H9 (cell line): ENCODE measurements around the gene WDPCP. TPM values are rescaled to one million over a fixed set of nuclear protein-coding genes. Genes with fewer than 3 reads are reported as not detected.

ENCODE experiments used
- DNase-seq: peaks from one replicate; pipeline ENCODE4 v3.0.0-alpha.2; 2017
- H2AFZ ChIP-seq: one replicate; pipeline ENCODE4 v1.6.1; 2013; ENCODE audit warnings: mild to moderate bottlenecking, low read length, control low read depth, moderate library complexity
- H2AK5ac ChIP-seq: 2 replicates; pipeline ENCODE4 v1.6.1; 2013; ENCODE audit warnings: low read length, control low read depth, mixed read lengths; ENCODE audit not compliant: insufficient read length
- H2BK120ac ChIP-seq: one replicate; pipeline ENCODE4 v1.6.1; 2013; ENCODE audit warnings: low read depth, mild to moderate bottlenecking, low read length, control low read depth, inconsistent platforms; ENCODE audit not compliant: poor library complexity, severe bottlenecking
- H2BK12ac ChIP-seq: 2 replicates; pipeline ENCODE4 v1.6.1; 2013; ENCODE audit warnings: low read length, control low read depth, mixed read lengths, low read depth; ENCODE audit not compliant: insufficient read length
- H2BK15ac ChIP-seq: 2 replicates; pipeline ENCODE4 v1.6.1; 2013; ENCODE audit warnings: low read depth, low read length, control low read depth
- H2BK20ac ChIP-seq: one replicate; pipeline ENCODE4 v1.6.1; 2013; ENCODE audit warnings: low read depth, mild to moderate bottlenecking, low read length, control low read depth, inconsistent platforms; ENCODE audit not compliant: poor library complexity, severe bottlenecking
- H2BK5ac ChIP-seq: 2 replicates; pipeline ENCODE4 v1.6.1; 2013; ENCODE audit warnings: low read length, control low read depth, mixed read lengths; ENCODE audit not compliant: insufficient read length
- H3K14ac ChIP-seq: 2 replicates; pipeline ENCODE4 v1.6.1; 2013; ENCODE audit warnings: low read length, control low read depth; ENCODE audit not compliant: insufficient read depth
- H3K18ac ChIP-seq: 2 replicates; pipeline ENCODE4 v1.6.1; 2013; ENCODE audit warnings: low read depth, mild to moderate bottlenecking, mixed read lengths, low read length, control low read depth; ENCODE audit not compliant: insufficient read length
- H3K23ac ChIP-seq: 2 replicates; pipeline ENCODE4 v1.6.1; 2013; ENCODE audit warnings: low read length, control low read depth, mixed read lengths, low read depth; ENCODE audit not compliant: insufficient read length
- H3K23me2 ChIP-seq: 2 replicates; pipeline ENCODE4 v1.6.1; 2013; ENCODE audit warnings: low read depth, mild to moderate bottlenecking, mixed read lengths, low read length, control low read depth; ENCODE audit not compliant: insufficient read length, poor library complexity, severe bottlenecking
- H3K27ac ChIP-seq: 2 replicates; pipeline ENCODE4 v1.5.1; 2013; ENCODE audit warnings: low read length, control low read depth, mixed read lengths, low read depth; ENCODE audit not compliant: insufficient read length
- H3K27me3 ChIP-seq: 2 replicates; pipeline ENCODE4 v1.6.1; 2013; ENCODE audit warnings: low read length, control low read depth, inconsistent platforms; ENCODE audit not compliant: insufficient read depth
- H3K4ac ChIP-seq: 2 replicates; pipeline ENCODE4 v1.6.1; 2013; ENCODE audit warnings: low read depth, mild to moderate bottlenecking, control low read depth, inconsistent platforms, low read length, moderate library complexity
- H3K4me1 ChIP-seq: 2 replicates; pipeline ENCODE4 v1.6.1; 2013; ENCODE audit warnings: low read length, control low read depth, inconsistent platforms; ENCODE audit not compliant: insufficient read depth
- H3K4me2 ChIP-seq: 2 replicates; pipeline ENCODE4 v1.6.1; 2013; ENCODE audit warnings: low read length, control low read depth, mixed read lengths; ENCODE audit not compliant: insufficient read length, insufficient read depth
- H3K56ac ChIP-seq: 2 replicates; pipeline ENCODE4 v1.6.1; 2013; ENCODE audit warnings: low read depth, mild to moderate bottlenecking, mixed read lengths, low read length, control low read depth; ENCODE audit not compliant: insufficient read length
- H3K79me1 ChIP-seq: 2 replicates; pipeline ENCODE4 v1.6.1; 2013; ENCODE audit warnings: low read depth, mild to moderate bottlenecking, moderate library complexity, low read length, control low read depth, inconsistent platforms; ENCODE audit not compliant: insufficient read depth, poor library complexity, severe bottlenecking
- H3K79me2 ChIP-seq: 2 replicates; pipeline ENCODE4 v1.6.1; 2013; ENCODE audit warnings: low read length, control low read depth, inconsistent platforms; ENCODE audit not compliant: insufficient read depth
- H3K9ac ChIP-seq: 2 replicates; pipeline ENCODE4 v1.6.1; 2013; ENCODE audit warnings: low read length, control low read depth, mixed read lengths; ENCODE audit not compliant: insufficient read length; ENCODE audit errors: extremely low read depth
- H3K9me3 ChIP-seq: one replicate; pipeline ENCODE4 v1.6.1; 2013; ENCODE audit warnings: low read depth, low read length, inconsistent platforms; ENCODE audit not compliant: control insufficient read depth
- H3T11ph ChIP-seq: one replicate; pipeline ENCODE4 v1.6.1; 2013; ENCODE audit warnings: mild to moderate bottlenecking, low read length, control low read depth, inconsistent platforms
- H4K20me1 ChIP-seq: one replicate; pipeline ENCODE4 v1.6.1; 2013; ENCODE audit not compliant: control insufficient read depth, insufficient read length, insufficient read depth
- H4K5ac ChIP-seq: 2 replicates; pipeline ENCODE4 v1.6.1; 2013; ENCODE audit warnings: low read depth, mild to moderate bottlenecking, mixed read lengths, low read length, control low read depth; ENCODE audit not compliant: insufficient read length
- H4K8ac ChIP-seq: replicated peaks from 2 replicates; pipeline ENCODE4 v1.6.1; 2013; ENCODE audit warnings: low read length, control low read depth, mixed read lengths, low read depth; ENCODE audit not compliant: insufficient read length
- H4K91ac ChIP-seq: 2 replicates; pipeline ENCODE4 v1.6.1; 2013; ENCODE audit warnings: low read depth, mild to moderate bottlenecking, moderate library complexity, mixed read lengths, low read length, control low read depth; ENCODE audit not compliant: insufficient read length
- H3K27ac Mint-ChIP-seq, 3 experiments: 2 replicates in 2 of 3; 3 replicates in 1 of 3; pipeline ENCODE4 v1.8.0; 2020 to 2021; ENCODE audit warnings: mixed read lengths in 3 of 3, mild to moderate bottlenecking in 1 of 3, moderate library complexity in 1 of 3
- H3K27me3 Mint-ChIP-seq: 2 replicates; pipeline ENCODE4 v1.8.0; 2021; ENCODE audit warnings: low read depth, mild to moderate bottlenecking, moderate library complexity, mixed read lengths
- H3K36me3 Mint-ChIP-seq, 3 experiments: 2 replicates in 2 of 3; 3 replicates in 1 of 3; pipeline ENCODE4 v1.8.0; 2020 to 2021; ENCODE audit warnings: low read depth in 3 of 3, mixed read lengths in 3 of 3; ENCODE audit not compliant: insufficient read depth in 1 of 3
- H3K4me1 Mint-ChIP-seq, 2 experiments: 2 replicates each; pipeline ENCODE4 v1.8.0; 2020; ENCODE audit warnings: mixed read lengths in 2 of 2
- H3K4me3 Mint-ChIP-seq, 2 experiments: 2 replicates in 1 of 2; 3 replicates in 1 of 2; pipeline ENCODE4 v1.8.0; 2020 to 2021; ENCODE audit warnings: mild to moderate bottlenecking in 2 of 2, mixed read lengths in 2 of 2, moderate library complexity in 1 of 2
- H3K9me3 Mint-ChIP-seq, 2 experiments: 2 replicates in 1 of 2; 3 replicates in 1 of 2; pipeline ENCODE4 v1.8.0; 2020; ENCODE audit warnings: mild to moderate bottlenecking in 2 of 2, mixed read lengths in 2 of 2, moderate library complexity in 1 of 2
- WGBS: extraction: QIAGEN DNeasy Blood & Tissue Kit; methylation state at CpG from one replicate; pipeline ENCODE4 v1.1.7; 2013; ENCODE audit warnings: missing lambda C conversion rate, low lambda C conversion rate, mixed read lengths; ENCODE audit not compliant: insufficient read length; ENCODE audit errors: extremely low coverage; 5-methylcytosine and 5-hydroxymethylcytosine counted together
- total RNA-seq: library from RNA; stranded (reverse); gene quantifications from 2 replicates; pipeline ENCODE4 v1.2.1, GENCODE V29; 2021
- TF ChIP-seq, protein P1 (sequence below): fragments of 200-600 bp; sonication (generic); conservative IDR thresholded peaks from 3 replicates; pipeline ENCODE4 v1.8.0; 2021; ENCODE audit warnings: antibody characterized with exemption, mild to moderate bottlenecking

The WDPCP gene
- total RNA-seq, 1 experiment from 2014 or later, result 22.4 TPM

- DNase-seq, result no peak
- no peak overlapping the region for H3T11ph ChIP-seq
- no peak overlapping the region for H4K91ac ChIP-seq
- no peak overlapping the region for H3K23ac ChIP-seq
- H3K79me2 ChIP-seq, result no peaks in the 10 kb centered on the region
- H3K79me1 ChIP-seq, result no peaks in the 10 kb centered on the region
- no peak overlapping the region for H3K27ac ChIP-seq
- H3K9ac ChIP-seq, result no peak overlapping the region
- H3K18ac ChIP-seq, result no peak overlapping the region
- Mint-ChIP-seq H3K36me3 (peaks cover 21 to 41% (median 23%) of the 10 kb centered on the region in 3 experiments), H3K4me3 (no peak overlapping the region), H3K9me3 (peaks cover 18 to 31% of the 10 kb centered on the region in 2 experiments), H3K4me1 (no peaks in the 10 kb centered on the region), H3K27ac (no peak overlapping the region), H3K27me3 (no peaks in the 10 kb centered on the region)
- no peak overlapping the region for H4K8ac ChIP-seq
- H3K4me2 ChIP-seq, result no peak overlapping the region
- no peaks in the 10 kb centered on the region for H3K27me3 ChIP-seq
- no peaks in the 10 kb centered on the region for H3K23me2 ChIP-seq
- no peak overlapping the region for H4K5ac ChIP-seq
- WGBS, result no CpG with 5 or more reads among the region's 2 CpGs
- no peak overlapping the region for H3K4ac ChIP-seq
- TF ChIP-seq, protein P1, sequence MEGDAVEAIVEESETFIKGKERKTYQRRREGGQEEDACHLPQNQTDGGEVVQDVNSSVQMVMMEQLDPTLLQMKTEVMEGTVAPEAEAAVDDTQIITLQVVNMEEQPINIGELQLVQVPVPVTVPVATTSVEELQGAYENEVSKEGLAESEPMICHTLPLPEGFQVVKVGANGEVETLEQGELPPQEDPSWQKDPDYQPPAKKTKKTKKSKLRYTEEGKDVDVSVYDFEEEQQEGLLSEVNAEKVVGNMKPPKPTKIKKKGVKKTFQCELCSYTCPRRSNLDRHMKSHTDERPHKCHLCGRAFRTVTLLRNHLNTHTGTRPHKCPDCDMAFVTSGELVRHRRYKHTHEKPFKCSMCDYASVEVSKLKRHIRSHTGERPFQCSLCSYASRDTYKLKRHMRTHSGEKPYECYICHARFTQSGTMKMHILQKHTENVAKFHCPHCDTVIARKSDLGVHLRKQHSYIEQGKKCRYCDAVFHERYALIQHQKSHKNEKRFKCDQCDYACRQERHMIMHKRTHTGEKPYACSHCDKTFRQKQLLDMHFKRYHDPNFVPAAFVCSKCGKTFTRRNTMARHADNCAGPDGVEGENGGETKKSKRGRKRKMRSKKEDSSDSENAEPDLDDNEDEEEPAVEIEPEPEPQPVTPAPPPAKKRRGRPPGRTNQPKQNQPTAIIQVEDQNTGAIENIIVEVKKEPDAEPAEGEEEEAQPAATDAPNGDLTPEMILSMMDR, result no peak
- no peak overlapping the region for H2AK5ac ChIP-seq
- no peak overlapping the region for H2BK120ac ChIP-seq
- no peak overlapping the region for H2AFZ ChIP-seq
- no peak overlapping the region for H2BK12ac ChIP-seq
- no peak overlapping the region for H2BK15ac ChIP-seq
- no peak overlapping the region for H2BK20ac ChIP-seq
- H3K14ac ChIP-seq, result no peak overlapping the region
- no peaks in the 10 kb centered on the region for H4K20me1 ChIP-seq
- H3K4me1 ChIP-seq, result no peaks in the 10 kb centered on the region
- no peaks in the 10 kb centered on the region for H3K9me3 ChIP-seq
- H2BK5ac ChIP-seq, result no peak overlapping the region
- H3K56ac ChIP-seq, result no peak overlapping the region
Observed at GRCh38 chr2:63132020-63132419, 456.3 kb downstream of the WDPCP start.
